LoVo (cell line): ENCODE data around the gene CEP112.
"Not testable (repeated sequence)": the region's sequence is repeated elsewhere in the genome, so short reads cannot be mapped to it uniquely, and the experiment has no call there.

Experiments used
- DNase-seq: peaks from one replicate; pipeline ENCODE4 v3.0.0-alpha.2; 2016; ENCODE audit warnings: low spot score

CEP112 gene

GRCh38 chr17:65688307-65688706 lies 503.6 kb downstream of the CEP112 start:
- DNase-seq, result no peak

- DNase-seq, result no peak
Observed at GRCh38 chr17:65685110-65685509, 506.8 kb downstream of the CEP112 start.

DNA sequence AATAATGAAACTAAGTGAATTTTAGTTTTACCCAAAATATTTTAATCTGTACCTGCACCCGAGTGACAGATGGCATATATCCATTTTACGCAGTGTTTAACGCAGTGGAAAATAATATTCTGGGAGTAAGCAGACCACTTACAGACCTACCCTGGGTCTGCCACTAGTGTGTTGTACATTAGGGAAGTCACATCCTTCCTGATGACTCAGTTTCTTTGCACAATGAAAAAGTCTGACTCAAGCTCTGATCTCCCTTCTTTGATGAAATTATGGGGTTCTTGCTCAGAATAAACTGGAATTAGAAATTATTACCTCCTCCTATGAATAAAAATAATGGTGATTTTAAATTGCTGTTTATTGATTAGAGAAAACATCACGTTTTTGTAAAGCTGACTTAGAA lies 507.3 kb downstream of the CEP112 start:
- no peak for DNase-seq

DNA sequence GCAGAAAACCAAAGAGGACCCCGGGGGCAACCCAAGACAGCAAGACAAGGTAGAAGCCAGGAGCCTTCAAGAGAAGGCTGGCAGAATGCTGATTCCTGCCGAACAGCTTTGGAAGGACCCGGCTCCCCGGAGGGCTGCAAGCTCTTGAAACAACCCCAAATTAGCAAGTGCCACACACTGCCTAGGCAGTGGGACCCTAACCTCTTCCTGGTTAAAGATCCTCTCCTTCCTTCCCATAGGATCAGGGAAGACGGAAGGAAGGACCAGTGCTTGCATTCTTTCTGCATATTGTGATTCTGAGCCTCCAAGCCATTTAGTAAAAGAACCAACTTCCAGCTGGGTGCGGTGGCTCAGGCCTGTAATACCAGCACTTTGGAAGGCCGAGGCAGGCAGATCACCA lies 508.5 kb downstream of the CEP112 start:
- DNase-seq, result no peak

- not testable (repeated sequence) for DNase-seq
Observed at GRCh38 chr17:65681763-65682162, 510.2 kb downstream of the CEP112 start.

GRCh38 chr17:65679165-65679845 lies 512.6 kb downstream of the CEP112 start:
- DNase-seq, result no peak

DNA sequence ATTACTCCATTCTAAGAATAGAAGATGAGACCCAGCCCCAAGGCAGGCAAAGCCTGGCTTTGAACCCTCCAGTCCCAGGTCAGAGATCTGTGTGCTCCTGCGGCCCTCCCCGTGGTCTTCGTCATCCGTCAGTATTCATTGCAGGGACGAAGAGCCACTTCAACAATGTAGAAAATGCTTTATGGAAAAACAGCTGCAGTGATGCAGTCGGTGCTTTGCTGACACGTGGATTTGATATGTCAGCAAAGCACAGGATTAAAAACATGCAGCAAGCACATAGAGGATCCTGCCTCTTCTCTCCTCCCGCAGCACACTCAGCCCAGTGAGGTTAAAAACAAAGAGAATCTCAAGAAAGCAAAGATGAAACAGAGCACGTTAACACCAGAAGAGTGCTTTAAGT lies 513.4 kb downstream of the CEP112 start:
- no peak for DNase-seq

GRCh38 chr17:65677932-65678331 lies 514.0 kb downstream of the CEP112 start:
- DNase-seq, result no peak

- DNase-seq, result no peak
Observed at GRCh38 chr17:65674246-65675045, 517.5 kb downstream of the CEP112 start.

DNA sequence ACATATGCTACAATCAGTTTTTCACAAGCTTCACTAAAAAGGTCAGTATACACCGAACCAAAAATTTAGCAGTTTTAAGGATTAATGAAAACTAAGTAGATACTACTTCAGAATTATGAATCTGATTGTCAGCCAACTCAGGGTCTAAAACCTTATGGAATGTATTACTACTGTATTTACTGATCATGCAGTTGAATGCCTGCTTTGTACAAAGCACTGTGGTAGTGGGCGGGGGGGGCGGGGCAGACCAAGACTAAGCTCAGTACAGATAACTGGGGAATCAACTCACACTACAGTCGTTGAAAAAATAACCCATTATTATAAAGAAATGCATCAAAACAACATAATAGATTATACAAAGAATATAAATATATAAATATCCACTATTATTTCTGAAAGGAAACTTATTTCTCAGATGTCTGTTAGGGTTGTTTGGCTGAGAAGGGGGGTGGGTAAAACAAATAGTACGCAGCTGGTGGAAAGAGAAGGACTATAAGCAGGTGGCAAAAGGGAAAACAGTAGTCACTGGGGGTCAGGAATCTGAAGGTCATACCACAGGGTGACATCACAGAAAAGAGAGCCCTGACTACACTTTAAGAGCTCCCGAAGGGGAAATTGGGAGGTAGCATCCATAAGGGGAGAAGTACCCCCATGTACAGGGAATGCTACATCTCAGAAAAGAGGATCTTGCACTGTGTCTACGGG lies 521.1 kb downstream of the CEP112 start:
- DNase-seq, result no peak

GRCh38 chr17:65668211-65668610 lies 523.7 kb downstream of the CEP112 start:
- DNase-seq, result no peak

DNA sequence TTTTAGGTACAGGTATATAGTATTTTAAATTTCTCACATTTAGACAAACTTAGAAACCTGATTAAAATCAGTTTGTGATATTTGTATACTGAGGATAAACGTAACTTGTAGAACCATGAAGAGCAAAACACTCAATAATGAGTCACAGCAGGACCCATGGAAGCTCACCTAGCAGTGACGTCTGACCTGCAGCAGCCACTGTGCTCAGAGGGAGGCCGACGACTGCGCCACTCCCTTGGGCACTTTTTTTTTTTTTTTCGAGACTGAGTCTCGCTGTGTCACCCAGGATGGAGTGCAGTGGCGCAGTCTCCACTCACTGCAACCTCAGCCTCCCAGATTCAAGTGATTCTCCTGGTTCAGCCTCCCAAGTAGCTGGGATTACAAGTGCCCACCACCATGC lies 524.3 kb downstream of the CEP112 start:
- DNase-seq, result no peak

GRCh38 chr17:65666876-65667321 lies 525.0 kb downstream of the CEP112 start:
- DNase-seq, result no peak

DNA sequence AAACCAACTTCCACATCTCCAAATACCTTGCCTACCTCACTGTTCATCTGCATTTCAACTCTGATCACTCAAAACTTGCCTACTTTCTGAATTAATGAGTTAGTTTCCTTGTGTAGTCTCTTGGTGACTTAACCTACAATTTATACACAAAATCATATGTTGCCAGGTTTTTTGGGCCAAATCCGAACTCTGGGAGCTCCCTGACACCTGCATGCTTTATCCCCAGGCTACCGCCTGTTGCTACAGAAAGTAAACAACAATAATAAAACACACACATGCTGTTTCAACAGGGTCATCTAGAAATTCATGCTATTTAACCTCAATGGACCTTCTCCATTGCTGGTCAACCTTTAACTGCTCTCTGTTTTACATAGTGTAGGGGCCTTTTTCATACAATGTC lies 526.0 kb downstream of the CEP112 start:
- DNase-seq, result no peak

GRCh38 chr17:65664696-65665095 lies 527.2 kb downstream of the CEP112 start:
- no peak for DNase-seq

DNA sequence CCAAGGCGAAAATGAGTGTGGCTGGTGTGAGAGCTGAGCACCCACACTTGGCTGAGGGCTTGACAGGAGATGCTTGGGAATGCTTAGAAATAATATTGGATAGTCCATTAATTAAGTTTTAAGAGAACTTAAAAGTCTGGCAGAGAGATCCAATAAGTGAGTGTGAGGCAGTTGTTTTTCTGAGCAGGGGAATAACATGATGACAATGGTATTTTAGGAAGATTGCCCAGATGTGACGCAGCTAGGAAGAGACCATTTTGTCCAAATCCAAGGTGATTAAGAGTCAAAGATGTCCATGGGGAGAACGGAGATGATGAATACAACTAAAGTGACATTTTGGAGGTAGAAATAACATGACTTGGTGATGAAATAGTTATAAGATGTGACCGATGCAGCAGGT lies 527.7 kb downstream of the CEP112 start:
- no peak for DNase-seq

DNA sequence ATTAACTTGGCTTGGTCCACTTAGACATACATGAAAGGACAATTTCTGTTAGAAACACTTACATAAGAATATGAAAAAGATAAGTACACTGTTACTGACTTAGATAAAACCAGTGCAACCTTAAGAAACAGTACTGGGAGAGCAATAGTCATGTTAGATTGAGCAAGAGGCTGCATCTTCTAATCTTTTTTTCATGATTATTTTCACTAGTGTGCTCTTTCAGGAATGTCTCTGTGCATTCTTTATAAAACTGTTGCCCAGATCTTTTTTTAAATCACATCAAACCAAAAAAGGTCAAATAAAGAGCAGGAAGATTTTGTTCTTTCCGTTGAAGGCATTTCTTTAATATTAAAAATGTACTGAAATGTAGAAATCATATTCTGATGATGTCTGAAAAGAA lies 529.7 kb downstream of the CEP112 start:
- no peak for DNase-seq

GRCh38 chr17:65660947-65661346 lies 531.0 kb downstream of the CEP112 start:
- DNase-seq, result no peak

DNA sequence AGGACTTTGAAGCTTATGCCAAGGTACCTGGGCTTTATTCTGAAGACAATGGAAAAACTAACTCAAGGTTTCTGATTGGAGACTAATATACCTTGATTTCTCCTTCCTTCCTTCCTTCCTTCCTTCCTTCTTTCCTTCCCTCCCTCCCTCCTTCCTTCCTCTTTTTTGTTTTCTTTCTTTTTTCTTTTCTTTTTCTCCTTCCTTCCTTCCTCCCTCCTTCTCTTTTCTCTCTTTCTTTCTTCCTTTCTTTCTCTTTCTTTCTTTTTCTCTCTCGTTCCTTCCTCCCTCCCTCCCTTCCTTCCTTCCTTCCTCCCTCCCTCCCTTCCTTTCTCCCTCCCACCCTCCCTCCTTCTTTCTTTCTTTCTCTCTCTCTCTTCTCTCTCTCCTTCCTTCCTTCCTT lies 531.9 kb downstream of the CEP112 start:
- no peak for DNase-seq

- no peak for DNase-seq
Observed at GRCh38 chr17:65659512-65659911, 532.4 kb downstream of the CEP112 start.

DNA sequence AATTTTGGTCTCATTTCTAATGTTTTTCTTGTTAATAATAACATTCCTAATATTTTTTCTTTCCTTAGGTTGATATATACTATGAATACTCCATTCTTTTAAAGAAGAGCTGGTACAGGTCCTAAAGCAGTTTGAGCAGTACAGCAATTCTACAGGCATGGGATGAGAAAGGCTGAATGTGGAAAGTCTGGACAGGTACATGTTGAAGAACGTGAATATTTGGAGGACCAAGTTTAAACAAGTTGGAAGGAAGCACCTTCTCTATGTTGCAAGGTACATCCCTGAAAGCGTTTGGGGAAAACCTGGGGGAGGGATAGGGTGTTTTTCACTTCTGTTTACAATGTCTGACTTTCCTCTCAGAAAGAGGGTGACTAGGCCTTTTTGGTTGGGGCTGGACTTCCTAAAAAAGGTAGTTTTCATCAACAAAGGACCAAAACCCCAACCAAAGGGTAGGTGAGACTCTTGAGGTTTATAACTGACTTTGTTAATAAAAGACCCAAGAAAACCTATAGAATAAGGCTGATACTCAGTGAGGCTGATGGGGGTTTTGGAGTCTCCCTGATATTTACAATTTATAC lies 534.6 kb downstream of the CEP112 start:
- DNase-seq, result no peak

GRCh38 chr17:65656390-65657250 lies 535.3 kb downstream of the CEP112 start:
- DNase-seq, result no peak
